Cerebellar cortex (tissue), 1 donor: ENCODE measurements around the gene GLMN.

Experiments used
- DNase-seq: peaks from one replicate; pipeline ENCODE4 v3.0.0-alpha.2; 2015; ENCODE audit warnings: low spot score

The GLMN gene, protein sequence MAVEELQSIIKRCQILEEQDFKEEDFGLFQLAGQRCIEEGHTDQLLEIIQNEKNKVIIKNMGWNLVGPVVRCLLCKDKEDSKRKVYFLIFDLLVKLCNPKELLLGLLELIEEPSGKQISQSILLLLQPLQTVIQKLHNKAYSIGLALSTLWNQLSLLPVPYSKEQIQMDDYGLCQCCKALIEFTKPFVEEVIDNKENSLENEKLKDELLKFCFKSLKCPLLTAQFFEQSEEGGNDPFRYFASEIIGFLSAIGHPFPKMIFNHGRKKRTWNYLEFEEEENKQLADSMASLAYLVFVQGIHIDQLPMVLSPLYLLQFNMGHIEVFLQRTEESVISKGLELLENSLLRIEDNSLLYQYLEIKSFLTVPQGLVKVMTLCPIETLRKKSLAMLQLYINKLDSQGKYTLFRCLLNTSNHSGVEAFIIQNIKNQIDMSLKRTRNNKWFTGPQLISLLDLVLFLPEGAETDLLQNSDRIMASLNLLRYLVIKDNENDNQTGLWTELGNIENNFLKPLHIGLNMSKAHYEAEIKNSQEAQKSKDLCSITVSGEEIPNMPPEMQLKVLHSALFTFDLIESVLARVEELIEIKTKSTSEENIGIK

DNA sequence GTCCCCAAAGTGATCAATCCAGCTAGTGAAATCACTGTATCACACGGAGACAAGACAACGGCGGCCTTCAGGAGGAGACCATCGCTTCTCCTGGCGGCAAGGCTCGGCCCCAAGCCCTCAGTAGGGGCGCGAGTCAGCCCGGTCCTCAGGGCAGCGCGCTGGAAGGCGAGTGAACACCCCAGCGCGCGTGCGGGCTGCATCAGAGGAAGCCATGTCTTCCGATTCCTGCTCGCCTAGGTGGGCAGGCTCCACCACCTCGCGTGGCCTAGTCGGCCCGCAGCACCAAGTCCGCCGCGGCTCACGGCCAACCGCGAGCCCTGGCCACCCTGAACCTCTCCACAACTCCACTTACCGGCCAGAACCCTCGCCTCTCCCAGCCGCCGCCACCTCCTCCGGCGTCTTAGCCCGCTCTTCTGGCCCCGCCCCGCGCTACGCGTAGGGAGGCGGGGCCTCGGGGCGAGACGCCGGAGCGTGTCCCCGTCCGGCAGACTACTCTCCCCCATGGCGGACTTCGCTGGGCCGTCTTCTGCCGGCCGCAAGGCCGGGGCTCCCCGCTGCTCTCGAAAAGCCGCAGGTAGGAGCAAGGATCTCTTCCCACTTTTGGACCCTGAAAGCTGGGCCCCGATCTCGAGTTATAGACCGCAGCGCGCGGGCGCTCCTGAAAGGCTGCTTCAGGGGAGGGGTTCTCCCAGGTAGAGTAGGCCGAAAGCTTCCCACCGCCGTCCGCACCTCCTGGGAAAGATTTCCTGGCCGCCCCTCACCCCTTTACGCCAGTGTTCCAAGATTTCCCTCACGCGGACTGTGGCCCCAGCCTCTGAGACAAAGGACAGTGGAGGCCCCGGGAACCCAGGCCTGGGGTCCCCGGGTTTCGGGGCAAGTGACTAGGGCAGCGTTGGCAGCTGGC is at the start of gene GLMN, which contains the start of gene RPAP2:
GLMN (minus strand) TSS at position 415 of the 904 bp plus-strand sequence. CDS start 988 bp downstream, outside the sequence.
RPAP2 (plus strand) TSS at position 487 of the 904 bp plus-strand sequence; CDS start at position 502, 15 bp downstream.
- peak; percentile 88 for DNase-seq

DNA sequence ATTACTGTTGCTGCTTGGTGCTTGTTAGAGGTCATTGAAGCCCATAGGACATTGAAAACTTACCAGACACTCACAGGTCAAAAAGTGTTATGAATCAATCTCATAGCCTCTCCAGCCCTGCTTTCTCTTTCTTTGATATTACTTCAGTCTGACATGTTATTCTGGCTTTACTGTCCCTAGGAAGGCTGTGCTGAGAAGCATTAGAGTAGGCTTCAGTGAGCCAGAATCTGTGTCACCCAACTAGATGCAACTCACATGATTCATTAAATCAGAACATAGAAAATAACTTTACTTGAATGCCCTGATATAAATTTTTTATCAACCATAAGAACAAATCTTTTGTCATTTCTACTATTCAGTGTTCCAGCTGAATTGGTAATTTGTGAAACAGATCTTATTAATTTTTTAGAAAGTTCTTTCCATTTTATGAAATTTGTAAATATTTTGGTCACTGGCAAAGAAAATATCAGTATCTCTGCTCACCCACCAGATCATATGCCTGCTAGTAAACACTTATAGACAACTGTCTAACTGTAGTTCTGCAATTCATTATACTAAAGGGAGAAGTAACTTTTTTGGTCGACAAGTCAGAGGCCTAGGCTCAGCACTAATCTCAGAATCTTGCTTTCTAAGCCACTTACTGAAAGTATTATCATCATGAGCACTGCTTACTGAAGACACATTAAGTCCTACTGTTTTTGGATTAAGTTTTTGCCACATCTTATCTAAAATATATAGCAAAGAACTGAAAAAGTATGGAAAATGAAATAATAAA is 48.3 kb upstream of the GLMN start:
- DNase-seq = no peak

DNA sequence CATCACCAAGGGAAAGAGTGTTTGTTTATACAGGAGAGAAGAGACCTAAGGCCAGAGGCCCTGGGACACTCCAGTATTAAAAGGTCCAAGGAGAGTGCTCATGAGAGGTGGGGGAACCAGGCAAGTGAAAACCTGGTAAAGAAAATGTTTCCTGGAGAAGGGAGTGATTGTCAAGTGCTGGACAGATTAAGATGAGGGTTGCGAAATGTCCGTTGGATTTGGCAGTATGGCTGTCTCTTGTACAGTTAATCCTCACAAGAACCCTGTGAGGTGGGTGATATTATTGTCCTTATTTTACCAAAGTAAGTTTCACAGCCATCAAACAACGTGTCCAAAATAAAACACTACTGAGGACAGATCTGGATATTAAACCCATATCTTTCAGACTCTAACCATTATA is 44.3 kb upstream of the GLMN start:
- no peak for DNase-seq

DNA sequence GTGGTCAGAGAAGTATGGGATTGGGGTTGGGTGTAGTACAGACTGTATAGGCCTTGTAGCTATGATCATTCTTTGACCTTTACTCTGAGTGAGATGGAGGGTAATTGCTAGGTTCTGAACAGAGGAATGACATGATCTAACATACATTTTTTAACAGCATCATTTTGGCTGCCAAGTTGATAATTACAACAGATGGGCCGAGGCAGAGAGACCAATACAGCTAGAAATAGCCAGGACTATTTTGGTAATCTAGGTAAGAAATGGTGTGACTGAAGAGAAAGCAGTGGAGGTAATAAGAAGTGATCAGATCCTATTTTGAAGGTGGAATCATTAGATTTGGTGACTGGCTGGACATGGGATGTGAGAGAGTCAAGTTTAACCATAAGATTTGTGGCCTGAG is 43.6 kb upstream of the GLMN start:
- DNase-seq = peak; percentile 87

DNA sequence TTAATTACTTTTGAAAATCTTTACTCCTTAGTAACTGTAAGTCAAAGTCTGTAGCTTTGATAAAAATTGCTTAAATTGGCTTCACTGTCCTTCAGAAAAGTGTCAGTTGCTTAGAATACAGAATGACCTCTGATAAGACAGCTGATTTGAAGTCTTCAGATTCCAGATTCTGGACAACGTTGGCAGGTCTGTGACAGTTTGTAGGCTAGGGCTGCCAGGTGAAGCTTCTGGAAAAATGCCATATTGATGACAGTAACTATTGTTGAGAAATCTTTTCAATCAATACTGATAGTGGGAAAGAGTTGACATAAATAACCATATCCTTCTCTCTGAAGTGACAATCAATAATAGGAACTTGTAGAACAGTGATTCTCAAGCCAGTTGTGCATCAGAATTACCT is 41.4 kb upstream of the GLMN start:
- DNase-seq = no peak

DNA sequence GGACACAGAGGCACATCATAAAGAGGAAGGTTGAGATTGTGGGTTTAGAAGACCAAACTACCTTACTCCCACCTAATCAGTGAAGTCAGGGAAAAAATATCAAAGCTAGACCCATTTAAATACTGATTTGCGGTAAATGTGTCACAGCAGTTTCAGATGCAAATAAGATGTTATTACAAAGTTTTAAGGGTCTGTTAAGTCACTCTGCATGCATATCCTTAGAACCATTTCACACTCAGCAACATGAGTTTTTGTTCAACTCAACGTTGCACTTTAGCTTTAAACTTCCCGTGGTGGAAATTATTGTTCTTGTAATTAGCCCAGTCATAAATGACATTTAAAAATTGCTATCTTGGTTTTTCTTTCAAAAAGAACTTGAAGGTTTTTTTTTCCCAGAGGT is 34.9 kb upstream of the GLMN start:
- DNase-seq = no peak

DNA sequence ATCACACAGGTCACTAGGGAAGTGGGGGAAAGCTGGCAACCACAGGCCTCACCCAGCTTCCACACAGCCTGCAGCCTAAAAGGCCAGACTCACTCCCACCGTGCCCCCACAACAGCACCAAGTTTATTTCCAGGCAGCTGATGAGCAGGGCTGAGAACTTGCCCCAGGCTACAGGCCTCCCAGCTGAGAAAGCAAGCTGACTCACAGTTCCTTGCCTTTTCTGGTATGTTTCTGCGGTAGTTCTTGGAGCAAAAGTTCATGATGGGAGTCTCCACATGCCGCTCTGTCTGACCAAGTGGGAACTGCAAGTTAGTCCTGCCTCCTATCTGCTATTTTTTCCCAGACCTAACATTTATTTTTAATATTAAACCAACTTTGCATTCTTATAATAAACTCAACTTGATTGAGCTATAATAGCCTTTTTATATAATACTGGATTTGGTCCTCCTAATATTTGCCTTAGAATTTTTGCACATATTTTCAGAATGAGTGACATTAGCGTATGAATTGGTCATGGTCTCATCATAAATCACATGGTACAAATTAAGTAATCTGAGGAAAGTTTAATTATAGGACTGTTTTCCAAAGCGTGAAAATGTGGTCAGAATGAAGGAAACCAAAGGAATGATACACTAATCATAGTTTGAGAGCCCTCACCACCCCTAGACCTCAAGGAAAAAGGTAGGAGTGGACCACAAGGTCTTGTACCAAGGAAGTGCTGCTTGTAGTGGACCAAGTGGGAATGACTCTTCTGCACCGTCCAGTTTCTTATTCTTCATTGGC is 30.8 kb upstream of the GLMN start:
- no peak for DNase-seq

DNA sequence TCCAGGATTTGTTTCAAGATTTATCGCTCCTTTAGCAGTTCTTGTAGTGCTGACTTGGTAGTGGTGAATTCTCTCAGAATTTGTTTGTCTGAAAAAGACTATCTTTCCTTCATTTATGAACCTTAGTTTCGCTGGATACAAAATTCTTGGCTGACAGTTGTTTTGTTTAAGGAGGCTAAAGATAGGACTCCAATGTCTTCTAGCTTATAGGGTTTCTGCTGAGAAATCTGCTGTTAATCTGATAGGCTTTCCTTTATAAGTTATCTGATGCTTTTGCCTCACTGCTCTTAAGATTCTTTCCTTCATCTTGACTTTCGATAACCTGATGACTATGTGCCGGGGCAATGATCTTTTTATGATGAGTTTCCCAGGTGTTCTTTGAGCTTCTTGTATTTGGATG is 29.0 kb upstream of the GLMN start:
- no peak for DNase-seq

DNA sequence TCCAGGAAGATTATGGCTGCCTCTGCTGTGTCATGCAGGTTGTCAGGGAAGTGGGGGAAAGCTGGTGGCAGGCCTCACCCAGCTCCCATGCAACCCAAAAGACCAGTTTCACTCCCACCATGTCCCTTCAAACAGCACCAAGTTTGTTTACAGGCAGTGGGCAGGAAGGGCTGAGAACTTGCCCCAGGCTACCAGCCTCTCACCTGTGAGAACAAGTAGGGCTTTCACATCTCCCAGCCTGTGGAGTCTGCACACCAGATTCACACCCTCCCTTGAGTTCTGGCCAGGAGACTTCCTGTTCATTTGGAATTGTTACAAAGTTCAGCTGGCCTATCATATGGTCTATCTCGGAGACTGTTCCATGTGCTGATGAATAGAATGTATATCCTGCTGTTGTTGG is 27.9 kb upstream of the GLMN start:
- no peak for DNase-seq

DNA sequence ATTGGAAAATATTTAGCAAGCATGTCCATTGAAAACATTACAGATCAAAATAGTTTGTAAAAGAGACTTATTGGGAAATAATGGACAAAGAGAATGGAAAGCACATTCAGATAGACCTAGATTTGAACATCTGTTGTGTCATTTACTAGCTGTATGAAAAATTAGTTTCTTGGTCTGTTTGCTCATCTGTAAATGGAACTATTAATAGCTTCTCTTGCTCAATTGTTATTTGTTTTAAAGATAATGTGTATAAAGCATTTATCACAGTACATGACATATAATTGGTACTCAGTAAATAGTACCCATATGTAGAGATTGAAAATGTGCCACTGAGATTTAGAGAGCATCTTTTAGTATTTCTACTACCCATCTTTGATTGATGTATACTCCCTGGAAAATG is 26.0 kb upstream of the GLMN start:
- DNase-seq = no peak

DNA sequence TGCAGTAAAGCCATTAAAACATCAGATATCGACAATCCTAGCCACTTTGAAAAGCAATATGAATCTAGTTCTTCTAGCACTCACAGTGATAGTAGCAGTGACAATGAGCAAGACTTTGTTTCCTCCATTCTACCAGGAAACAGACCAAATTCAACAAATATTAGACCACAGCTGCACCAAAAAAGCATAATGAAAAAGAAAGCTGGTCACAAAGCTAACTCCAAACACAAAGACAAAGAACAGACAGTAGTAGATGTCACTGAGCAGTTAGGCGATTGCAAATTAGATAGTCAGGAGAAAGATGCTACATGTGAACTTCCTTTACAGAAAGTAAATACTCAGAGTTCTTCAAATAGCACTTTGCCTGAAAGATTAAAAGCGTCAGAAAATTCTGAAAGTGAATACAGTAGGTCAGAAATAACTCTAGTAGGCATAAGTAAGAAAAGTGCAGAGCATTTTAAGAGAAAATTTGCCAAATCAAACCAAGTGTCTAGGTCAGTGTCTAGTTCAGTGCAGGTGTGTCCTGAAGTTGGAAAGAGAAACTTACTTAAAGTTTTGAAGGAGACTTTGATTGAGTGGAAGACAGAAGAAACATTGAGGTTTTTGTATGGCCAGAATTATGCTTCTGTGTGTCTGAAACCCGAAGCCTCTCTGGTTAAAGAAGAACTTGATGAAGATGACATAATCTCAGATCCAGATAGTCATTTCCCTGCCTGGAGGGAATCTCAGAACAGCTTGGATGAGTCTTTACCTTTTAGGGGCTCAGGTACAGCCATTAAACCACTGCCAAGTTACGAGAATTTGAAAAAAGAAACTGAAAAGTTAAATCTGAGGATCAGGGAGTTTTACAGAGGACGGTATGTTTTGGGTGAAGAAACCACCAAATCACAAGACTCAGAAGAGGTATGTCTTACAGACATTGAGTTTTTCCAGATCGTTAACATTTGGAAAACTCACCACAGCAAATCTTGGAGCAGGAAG is 25.0 kb upstream of the GLMN start:
- DNase-seq = no peak

DNA sequence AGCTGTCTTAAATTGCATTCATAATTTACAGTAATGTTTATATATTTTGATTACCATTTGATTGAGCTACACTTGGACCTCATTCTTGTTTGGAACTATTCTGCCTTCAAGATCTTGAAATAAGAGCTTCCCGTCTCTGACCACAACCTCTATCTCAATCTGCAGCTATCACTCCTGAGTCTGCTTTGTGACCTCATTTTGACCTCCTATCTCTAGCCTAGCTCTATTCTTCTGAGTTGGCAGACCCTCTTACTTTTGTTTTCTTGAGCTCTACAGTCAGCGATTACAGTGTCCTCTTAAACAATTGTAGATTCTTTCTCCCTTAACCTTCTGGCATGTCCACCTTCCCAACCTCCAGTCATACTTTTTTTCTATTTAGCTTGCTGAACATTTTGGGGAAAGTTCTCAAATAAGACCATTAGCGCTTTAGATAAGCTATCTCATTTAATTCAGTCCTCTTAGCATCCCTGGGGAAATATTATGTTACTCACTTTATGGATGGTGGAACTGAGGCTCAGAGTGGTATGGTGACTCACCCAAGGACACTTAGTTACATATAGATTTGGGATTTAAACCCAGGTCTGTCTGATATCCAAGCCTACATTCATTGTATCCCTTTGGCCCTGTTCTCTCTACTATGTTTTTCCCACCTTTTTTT is 19.2 kb upstream of the GLMN start:
- no peak for DNase-seq

DNA sequence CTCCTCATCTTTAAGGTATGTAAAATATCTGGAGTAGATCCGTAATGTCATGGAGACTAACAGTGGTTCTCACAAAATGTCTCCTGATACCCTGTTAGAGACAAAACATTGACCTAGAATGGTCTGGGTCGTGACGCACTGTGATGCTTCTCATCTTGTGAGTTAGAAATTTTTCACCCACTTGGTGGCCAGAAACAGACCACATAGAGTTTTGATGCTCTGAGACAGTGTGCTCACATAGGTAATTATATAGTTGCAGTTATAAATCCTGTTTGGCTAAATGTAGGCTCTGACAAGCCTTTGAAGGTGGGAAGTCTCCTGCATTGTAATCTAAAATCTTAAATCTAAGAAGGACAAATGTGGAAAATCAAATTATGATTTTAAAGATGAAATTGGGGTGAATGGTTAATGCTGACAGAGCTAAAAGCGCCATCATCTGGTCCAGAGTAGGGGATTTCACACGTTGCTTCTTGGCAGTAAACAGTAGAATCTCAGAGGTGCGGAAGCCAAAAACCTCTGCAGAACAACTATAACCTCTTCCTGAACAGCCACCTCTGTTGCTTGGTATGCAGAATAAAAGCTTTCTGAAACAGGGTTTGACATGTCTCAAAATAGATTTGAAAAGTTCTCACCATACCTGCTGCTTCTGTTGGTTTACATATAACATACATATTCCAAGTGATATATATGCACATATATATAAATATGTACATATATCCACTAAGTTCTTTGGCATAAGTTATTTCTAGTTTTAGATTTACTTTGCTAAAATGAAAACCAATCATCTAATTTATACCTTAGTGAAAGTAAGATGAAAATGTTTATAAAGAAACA is 17.2 kb upstream of the GLMN start:
- no peak for DNase-seq

DNA sequence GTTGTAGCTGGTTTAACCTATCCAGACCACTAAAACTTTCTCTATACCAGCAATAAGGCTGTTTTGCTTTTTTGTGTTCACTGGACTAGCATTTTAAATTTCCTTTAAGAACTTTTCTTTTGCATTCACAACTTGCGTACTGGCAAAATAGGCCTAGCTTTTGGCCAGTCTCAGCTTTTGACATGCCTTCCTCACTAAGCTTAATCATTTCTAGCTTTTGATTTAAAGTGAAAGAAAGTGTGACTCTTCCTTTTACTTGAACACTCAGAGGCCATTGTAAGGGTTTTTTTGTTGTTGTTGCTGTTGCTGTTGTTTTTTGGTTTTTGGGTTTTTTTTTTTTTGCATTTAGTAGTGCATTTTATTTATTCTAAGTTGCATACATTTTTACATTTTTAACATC is 15.2 kb upstream of the GLMN start:
- no peak for DNase-seq

DNA sequence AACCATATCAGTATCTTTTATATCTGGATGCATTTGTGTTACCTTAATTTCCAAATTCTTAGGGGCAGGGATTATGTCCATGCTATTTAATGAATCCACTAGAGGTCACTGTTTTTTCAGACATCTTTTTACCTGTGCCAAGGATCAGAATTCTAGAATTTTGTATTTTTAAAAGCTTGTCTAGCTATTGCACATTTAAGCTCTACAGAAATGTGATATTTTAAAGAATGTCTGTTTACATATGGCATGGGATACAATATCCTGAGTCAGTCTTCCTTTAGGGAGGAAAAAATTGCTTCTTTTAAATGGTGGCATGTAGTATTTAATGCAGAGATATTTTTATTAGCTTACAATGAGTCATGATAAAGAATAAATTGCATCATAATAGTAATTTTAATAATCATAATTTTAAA is 11.4 kb upstream of the GLMN start:
- DNase-seq = peak; percentile 57

DNA sequence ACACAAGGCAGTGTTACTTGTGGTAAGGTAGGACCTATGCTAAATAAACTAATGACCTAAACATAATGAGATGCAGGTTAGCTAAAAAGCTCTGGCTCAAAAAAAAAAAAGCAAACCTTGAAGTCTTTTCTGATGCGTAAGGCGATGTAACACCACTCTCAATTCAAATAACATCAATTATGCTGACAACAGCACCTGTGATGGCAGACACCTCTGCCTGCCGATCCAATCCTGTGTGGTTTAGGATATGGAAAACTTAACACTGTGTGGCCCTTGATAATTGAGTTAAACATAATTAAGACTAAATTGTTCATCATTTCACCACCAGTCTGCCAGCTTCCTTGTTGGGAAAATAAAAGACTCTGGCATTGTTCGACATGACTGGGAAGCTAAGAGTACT is 9.2 kb upstream of the GLMN start:
- no peak for DNase-seq

DNA sequence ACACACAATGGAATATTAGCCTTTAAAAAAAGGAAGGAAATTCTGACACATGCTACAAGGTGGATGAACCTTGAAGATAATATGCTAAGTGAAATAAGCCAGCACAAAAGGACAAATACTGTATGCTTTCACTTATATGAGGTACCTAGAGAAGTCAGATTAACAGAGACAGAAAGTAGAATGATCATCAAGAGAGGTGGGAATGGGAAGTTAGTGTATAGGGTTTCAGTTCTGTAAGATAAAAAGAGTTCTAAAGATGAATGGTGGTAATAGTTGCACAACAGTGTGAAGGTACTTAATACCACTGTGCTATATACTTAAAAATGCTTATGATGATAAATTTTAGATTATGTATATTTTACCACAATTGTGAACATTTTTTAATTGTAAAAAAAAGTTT is 7.2 kb upstream of the GLMN start:
- DNase-seq = no peak

DNA sequence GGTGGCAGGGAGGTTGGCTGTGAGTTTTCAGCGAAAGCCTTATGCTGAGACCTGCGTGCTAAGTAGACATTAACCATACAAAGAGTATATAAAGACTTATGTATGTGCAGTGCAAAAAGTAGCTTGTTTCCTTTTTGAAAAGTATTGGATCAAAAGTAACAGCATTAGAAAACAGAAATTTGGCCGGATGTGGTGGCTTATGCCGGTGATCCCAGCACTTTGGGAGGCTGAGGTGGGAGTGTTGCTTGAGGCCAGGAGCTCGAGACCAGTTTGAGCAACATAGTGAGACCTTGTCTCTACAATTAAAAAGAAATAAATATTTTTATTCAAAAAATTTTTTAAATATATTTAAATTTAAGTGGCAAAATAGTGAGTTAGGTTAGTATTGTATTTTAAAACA is 2.2 kb upstream of the GLMN start:
- DNase-seq = no peak
